ENCODE results near the gene DSCAM.

DNA sequence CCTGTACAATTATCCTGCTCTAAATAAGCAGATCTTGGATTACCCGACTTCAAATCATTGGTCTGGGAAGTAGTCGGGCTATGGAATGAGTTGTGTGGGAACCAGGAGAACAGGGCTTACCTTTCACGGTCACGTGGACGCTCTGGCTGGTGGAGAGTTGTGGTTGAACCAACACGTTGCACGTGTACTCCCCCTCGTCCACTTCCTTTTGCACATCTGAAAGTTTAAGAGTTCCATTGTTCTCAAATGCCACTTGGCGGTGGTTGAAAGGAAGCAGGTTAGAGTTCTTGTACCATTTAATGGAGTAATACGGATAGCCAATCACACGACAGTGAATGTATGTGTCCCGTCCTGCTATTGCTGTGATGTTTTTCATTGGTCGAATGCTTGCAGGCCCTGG, 509.0 kb downstream of the DSCAM start:
- TF ChIP-seq CTCF (IDR thresholded peaks at IDR 0.05) (no peak), POLR2A (IDR thresholded peaks at IDR 0.05) (no peak), POLR2AphosphoS5 (IDR thresholded peaks at IDR 0.05) (no peak)

All from gastroesophageal sphincter (tissue), 3 donors.